Ovary (tissue), 9 donors: ENCODE measurements around the gene LARP6. TPM values are rescaled to one million over a fixed set of nuclear protein-coding genes. Genes with fewer than 3 reads are reported as not detected.
A peak's percentile ranks its signal among the peaks of the same experiment; 100 is the strongest.
"Not testable (repeated sequence)": the region's sequence is repeated elsewhere in the genome, so short reads cannot be mapped to it uniquely, and the experiment has no call there.

ENCODE experiments used
- DNase-seq, 5 donors: peaks; one replicate each; pipeline ENCODE4 v3.0.0-alpha.2; 2019 to 2020
- H3K27ac ChIP-seq, 2 donors: fragments of 200-600 bp; one replicate each; pipeline versions ENCODE4 v1.5.1 to v1.8.0; 2019 to 2022
- H3K27me3 ChIP-seq: fragments of 200-600 bp; one replicate; pipeline ENCODE4 v1.8.0; 2022
- H3K36me3 ChIP-seq: fragments of 200-600 bp; sonication (generic); one replicate; pipeline ENCODE4 v1.5.1; 2019
- H3K4me1 ChIP-seq: one replicate; pipeline ENCODE4 v1.8.1; 2013; ENCODE audit warnings: mild to moderate bottlenecking, moderate library complexity; ENCODE audit not compliant: insufficient read depth
- H3K4me3 ChIP-seq: fragments of 200-600 bp; sonication (generic); one replicate; pipeline ENCODE4 v1.5.1; 2017
- H3K9me3 ChIP-seq, 2 donors: fragments of 200-600 bp in 1 of 2; sonication (generic) in 1 of 2; one replicate each; pipeline versions ENCODE4 v1.5.1 to v1.8.1; 2013 to 2019; ENCODE audit warnings: mild to moderate bottlenecking in 1 of 2, moderate library complexity in 1 of 2
- CTCF ChIP-seq, 3 donors: fragments of 450-650 bp in 2 of 3; fragments of 200-600 bp in 1 of 3; IDR thresholded peaks; one replicate each; pipeline versions ENCODE4 v1.5.1 to v1.8.0; 2016 to 2022; ENCODE audit warnings: antibody characterized with exemption in 3 of 3, mild to moderate bottlenecking in 1 of 3
- EP300 ChIP-seq: sonication (generic); formaldehyde crosslinking; IDR thresholded peaks from one replicate; pipeline ENCODE4 v1.6.1; 2017; ENCODE audit warnings: antibody characterized with exemption
- POLR2A ChIP-seq: fragments of 450-650 bp; IDR thresholded peaks from one replicate; pipeline ENCODE4 v1.6.1; 2017; ENCODE audit warnings: antibody characterized with exemption, mild to moderate bottlenecking, moderate library complexity
- WGBS, 3 donors: extraction: QIAGEN DNeasy Blood & Tissue Kit in 1 of 3; methylation state at CpG; one replicate each; pipeline versions ENCODE4 v1.1.5 to v1.1.7; 2013 to 2017; 5-methylcytosine and 5-hydroxymethylcytosine counted together
- intact Hi-C, 4 donors: fragments of 100-400 bp; cut with DNase I; formaldehyde crosslinking; loops; one replicate each; pipeline versions ENCODE4 v1.11.0 to v1.15.1; 2022 to 2023
- polyA plus RNA-seq, 2 donors: library from polyadenylated mRNA; stranded (reverse); fragments of 200-250 nt in 1 of 2; fragments of 350-450 nt in 1 of 2; fragmentation: Illumina TruSeq in 1 of 2; extraction: RNeasy Lipid Tissue Mini Kit (QIAGEN cat#74804) in 1 of 2; gene quantifications; one replicate each; pipeline ENCODE4 v1.2.3, GENCODE V29; 2013 to 2014
- total RNA-seq, 7 donors: library from RNA; depleted of rRNA in 2 of 7; stranded (reverse); fragments of >200 nt in 2 of 7; fragmentation: NEBNext Ultra II Directional in 3 of 7; extraction: Animal tissue kit (Norgen Biotek cat#: 25700) in 3 of 7; gene quantifications; one replicate each; pipeline versions ENCODE4 v1.1.0 to v1.2.4, GENCODE V29; 2016 to 2023
- donor health status: DM: no; HTN: no; CAD: no; lungs with moderate emphysema.
- donor health status: DM: no; HTN: no; CAD: no.
- donor health status: Bipolar disorder and iron deficiency.
- donor health status: DM: yes; HTN: yes; CAD: no.
- donor health status: DM: no; HTN: no; CAD: no.
- donor health status: DM: yes; HTN: yes; CAD: no.

Gene LARP6
- total and polyA plus RNA-seq, 9 donors: 13.4 to 61.7 (median 31.9) TPM

- DNase-seq: peak; percentile 57 to 81 (median 70)
- H3K27ac ChIP-seq: peak overlapping the region in 1 of 2 donors; percentile 36
- 42 to 54% (median 44%) methylated on average over 9 of the region's 9 CpGs for WGBS, 3 donors
These were observed 46.8 kb downstream of the LARP6 start for GRCh38 chr15:70806992-70807712.

GRCh38 chr15:70804388-70804787 lies 49.6 kb downstream of the LARP6 start:
- H3K9me3 ChIP-seq, H3K27ac ChIP-seq, H3K36me3 ChIP-seq, H3K4me3 ChIP-seq, H3K27me3 ChIP-seq, DNase-seq: not testable (repeated sequence)
- H3K4me1 ChIP-seq: peaks cover 27% of the 10 kb centered on the region
- WGBS, 3 donors: 97 to 98% (median 98%) methylated on average over 9 of the region's 9 CpGs
- intact Hi-C loops: loop anchor here in 1 of 4 donors (10.0 kb wide), 1 partner anchor 50 kb away; no protein-coding TSS in a partner anchor

More at GRCh38 chr15:70806992-70807712, 46.8 kb downstream of the LARP6 start:
- intact Hi-C loops: loop anchor here in 1 of 4 donors (5.0 to 10.0 kb wide), 2 partner anchors 52 to 125 kb away; no protein-coding TSS in a partner anchor
- no peak for TF ChIP-seq EP300
- TF ChIP-seq POLR2A: no peak
- no peak for TF ChIP-seq CTCF (IDR thresholded peaks at IDR 0.05)
- no peak overlapping the region for H3K4me3 ChIP-seq
- H3K36me3 ChIP-seq: no peaks in the 10 kb centered on the region
- H3K27me3 ChIP-seq: no peaks in the 10 kb centered on the region
- H3K4me1 ChIP-seq: peaks cover 13% of the 10 kb centered on the region
- no peaks in the 10 kb centered on the region for H3K9me3 ChIP-seq

- WGBS, 3 donors: 69 to 77% (median 73%) methylated on average over 4 of the region's 4 CpGs
- Histone ChIP-seq H3K9me3 (no peaks in the 10 kb centered on the region), H3K27ac (no peak overlapping the region), H3K4me1 (peaks cover 26% of the 10 kb centered on the region), H3K27me3 (no peaks in the 10 kb centered on the region), H3K36me3 (no peaks in the 10 kb centered on the region), H3K4me3 (no peak overlapping the region)
- no peak for DNase-seq
- intact Hi-C loops: loop anchor here in 1 of 4 donors (10.0 kb wide), 1 partner anchor 48 kb away; no protein-coding TSS in a partner anchor
- TF ChIP-seq POLR2A: no peak
- TF ChIP-seq CTCF (IDR thresholded peaks at IDR 0.05): no peak
- TF ChIP-seq EP300: no peak
These were observed 51.3 kb downstream of the LARP6 start for GRCh38 chr15:70802629-70803028.

GRCh38 chr15:70801109-70801508 lies 52.8 kb downstream of the LARP6 start:
- DNase-seq: no peak
- Histone ChIP-seq H3K9me3 (no peaks in the 10 kb centered on the region), H3K4me1 (peaks cover 15% of the 10 kb centered on the region), H3K36me3 (no peaks in the 10 kb centered on the region), H3K27me3 (no peaks in the 10 kb centered on the region), H3K4me3 (no peak overlapping the region), H3K27ac (peak overlapping the region in 1 of 2 donors; percentile 56)
- intact Hi-C loops: loop anchor here in 1 of 4 donors (10.0 kb wide), 1 partner anchor 46 kb away; no protein-coding TSS in a partner anchor
- WGBS, 3 donors: 74 to 96% (median 92%) methylated on average over 5 of the region's 5 CpGs
- TF ChIP-seq POLR2A: no peak
- TF ChIP-seq CTCF (IDR thresholded peaks at IDR 0.05): no peak
- TF ChIP-seq EP300: no peak
